ENCODE data around the gene LTC4S. TPM values are rescaled to one million over a fixed set of nuclear protein-coding genes. Genes with fewer than 3 reads are reported as not detected.
A peak's percentile ranks its signal among the peaks of the same experiment; 100 is the strongest.
"Not testable (repeated sequence)": the region's sequence is repeated elsewhere in the genome, so short reads cannot be mapped to it uniquely, and the experiment has no call there.

LTC4S gene
- total RNA-seq, 1 donor: 1.4 TPM

DNA sequence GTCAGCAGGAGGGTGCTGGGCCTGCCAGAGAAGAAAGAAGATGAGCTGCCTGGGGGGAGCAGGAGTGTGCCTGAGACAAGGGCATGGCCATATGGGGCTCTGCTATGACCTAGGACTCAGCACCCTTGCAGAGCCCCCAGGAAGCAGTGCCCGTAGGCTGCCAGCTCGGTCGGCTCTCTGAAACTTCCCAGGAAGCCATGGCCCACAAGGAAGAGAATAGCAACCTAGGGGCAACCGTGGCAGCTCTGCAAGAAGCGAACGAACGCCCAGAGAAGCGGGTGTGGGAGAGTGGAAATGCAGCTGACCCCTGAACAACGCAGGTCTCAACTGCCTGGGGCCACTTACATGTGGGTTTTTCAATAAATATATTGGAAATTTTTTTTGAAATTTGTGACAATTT is 10.7 kb upstream of the LTC4S start:
- H3K9me3 ChIP-seq (ENCODE audit: low read depth, low read length): no peaks in the 10 kb centered on the region
- H3K79me2 ChIP-seq (ENCODE audit: insufficient read depth, low read length): no peaks in the 10 kb centered on the region
- H2AFZ ChIP-seq (ENCODE audit: low read length): no peak overlapping the region
- no peak overlapping the region for H3K4me2 ChIP-seq (ENCODE audit: insufficient read depth, low read length)
- H3K27me3 ChIP-seq (ENCODE audit: insufficient read depth, low read length): no peaks in the 10 kb centered on the region
- no peak overlapping the region for H3K4me3 ChIP-seq (ENCODE audit: insufficient read depth, low read length)
- H3K27ac ChIP-seq (ENCODE audit: low read depth, low read length): no peak overlapping the region
- peaks cover under 1% of the 10 kb centered on the region for H4K20me1 ChIP-seq (ENCODE audit: insufficient read depth, low read length)
- TF ChIP-seq, protein P1, sequence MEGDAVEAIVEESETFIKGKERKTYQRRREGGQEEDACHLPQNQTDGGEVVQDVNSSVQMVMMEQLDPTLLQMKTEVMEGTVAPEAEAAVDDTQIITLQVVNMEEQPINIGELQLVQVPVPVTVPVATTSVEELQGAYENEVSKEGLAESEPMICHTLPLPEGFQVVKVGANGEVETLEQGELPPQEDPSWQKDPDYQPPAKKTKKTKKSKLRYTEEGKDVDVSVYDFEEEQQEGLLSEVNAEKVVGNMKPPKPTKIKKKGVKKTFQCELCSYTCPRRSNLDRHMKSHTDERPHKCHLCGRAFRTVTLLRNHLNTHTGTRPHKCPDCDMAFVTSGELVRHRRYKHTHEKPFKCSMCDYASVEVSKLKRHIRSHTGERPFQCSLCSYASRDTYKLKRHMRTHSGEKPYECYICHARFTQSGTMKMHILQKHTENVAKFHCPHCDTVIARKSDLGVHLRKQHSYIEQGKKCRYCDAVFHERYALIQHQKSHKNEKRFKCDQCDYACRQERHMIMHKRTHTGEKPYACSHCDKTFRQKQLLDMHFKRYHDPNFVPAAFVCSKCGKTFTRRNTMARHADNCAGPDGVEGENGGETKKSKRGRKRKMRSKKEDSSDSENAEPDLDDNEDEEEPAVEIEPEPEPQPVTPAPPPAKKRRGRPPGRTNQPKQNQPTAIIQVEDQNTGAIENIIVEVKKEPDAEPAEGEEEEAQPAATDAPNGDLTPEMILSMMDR (IDR thresholded peaks at IDR 0.05; ENCODE audit: extremely low read depth, low read depth, low read length): no peak
- DNase-seq (ENCODE audit: insufficient read length, low spot score, missing footprints): peak; percentile 63
- peaks cover 9% of the 10 kb centered on the region for H3K36me3 ChIP-seq (ENCODE audit: insufficient read depth, low read length)
- H3K4me1 ChIP-seq (ENCODE audit: insufficient read depth, low read length): no peaks in the 10 kb centered on the region

DNA sequence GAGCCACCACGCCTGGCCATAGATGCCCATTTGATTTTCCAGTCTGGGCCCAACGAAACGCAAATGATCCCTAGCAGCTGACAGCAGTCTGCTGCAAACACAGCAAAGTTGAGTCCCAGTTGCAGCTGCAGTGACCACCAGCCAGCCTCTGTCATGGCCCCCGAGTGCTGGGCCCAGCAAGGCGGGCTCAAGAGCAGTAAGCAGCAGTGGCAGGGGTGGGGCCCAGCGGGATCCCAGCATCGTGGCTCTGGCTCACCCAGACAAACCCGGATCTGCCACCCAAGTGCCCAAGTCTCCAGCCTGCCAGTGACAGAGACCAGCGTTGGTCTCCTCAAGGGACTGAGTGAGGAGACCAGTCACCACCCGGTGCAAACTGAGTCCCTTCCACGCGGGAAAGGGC is 6.9 kb upstream of the LTC4S start:
- no peaks in the 10 kb centered on the region for H3K27me3 ChIP-seq (ENCODE audit: insufficient read depth, low read length)
- H3K9me3 ChIP-seq (ENCODE audit: low read depth, low read length): no peaks in the 10 kb centered on the region
- H3K4me3 ChIP-seq (ENCODE audit: insufficient read depth, low read length): no peak overlapping the region
- no peak overlapping the region for H2AFZ ChIP-seq (ENCODE audit: low read length)
- H3K27ac ChIP-seq (ENCODE audit: low read depth, low read length): no peak overlapping the region
- peak; percentile 37 for DNase-seq (ENCODE audit: insufficient read length, low spot score, missing footprints)
- no peaks in the 10 kb centered on the region for H3K36me3 ChIP-seq (ENCODE audit: insufficient read depth, low read length)
- TF ChIP-seq, protein P1 (IDR thresholded peaks at IDR 0.05; ENCODE audit: extremely low read depth, low read depth, low read length): no peak
- no peaks in the 10 kb centered on the region for H3K79me2 ChIP-seq (ENCODE audit: insufficient read depth, low read length)
- no peak overlapping the region for H3K4me2 ChIP-seq (ENCODE audit: insufficient read depth, low read length)
- H4K20me1 ChIP-seq (ENCODE audit: insufficient read depth, low read length): no peaks in the 10 kb centered on the region
- H3K4me1 ChIP-seq (ENCODE audit: insufficient read depth, low read length): no peaks in the 10 kb centered on the region

DNA sequence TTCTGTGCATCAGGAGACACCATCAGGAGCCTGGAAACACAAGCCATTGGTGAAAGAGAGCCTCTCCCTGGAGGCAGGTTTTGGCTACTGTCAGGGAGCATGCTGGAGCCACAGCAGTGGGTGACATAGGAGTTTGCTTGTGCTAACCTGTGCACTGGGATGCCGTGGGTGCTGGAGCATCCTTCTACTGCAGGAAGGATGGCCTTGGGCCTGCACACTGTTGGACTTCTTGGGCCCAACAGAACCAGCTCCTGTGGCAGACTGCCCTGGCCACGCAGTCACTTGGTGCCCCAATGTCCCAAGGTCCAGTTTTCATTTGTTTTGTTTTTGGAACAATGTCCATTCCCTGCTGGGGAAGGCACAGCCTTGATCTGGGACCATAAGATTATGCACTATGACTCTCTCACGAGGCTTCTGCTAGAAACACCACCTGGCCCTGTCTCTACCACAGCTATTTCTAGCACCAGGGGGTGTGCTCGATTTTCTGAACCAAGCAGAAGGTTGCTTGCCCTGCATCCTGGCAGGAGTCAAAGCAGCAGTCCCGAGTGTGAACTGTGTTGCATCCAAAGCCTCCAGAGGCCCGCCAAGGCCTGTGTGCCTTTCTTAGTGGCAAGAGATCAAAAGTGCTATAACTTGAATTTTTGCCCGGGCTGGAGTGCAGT is 5.5 kb upstream of the LTC4S start:
- no peaks in the 10 kb centered on the region for H3K79me2 ChIP-seq (ENCODE audit: insufficient read depth, low read length)
- no peaks in the 10 kb centered on the region for H3K36me3 ChIP-seq (ENCODE audit: insufficient read depth, low read length)
- TF ChIP-seq, protein P1 (IDR thresholded peaks at IDR 0.05; ENCODE audit: extremely low read depth, low read depth, low read length): no peak
- H3K27ac ChIP-seq (ENCODE audit: low read depth, low read length): no peak overlapping the region
- H3K4me3 ChIP-seq (ENCODE audit: insufficient read depth, low read length): no peak overlapping the region
- H3K4me1 ChIP-seq (ENCODE audit: insufficient read depth, low read length): peaks cover under 1% of the 10 kb centered on the region
- no peaks in the 10 kb centered on the region for H3K9me3 ChIP-seq (ENCODE audit: low read depth, low read length)
- H3K4me2 ChIP-seq (ENCODE audit: insufficient read depth, low read length): no peak overlapping the region
- H2AFZ ChIP-seq (ENCODE audit: low read length): no peak overlapping the region
- no peaks in the 10 kb centered on the region for H4K20me1 ChIP-seq (ENCODE audit: insufficient read depth, low read length)
- H3K27me3 ChIP-seq (ENCODE audit: insufficient read depth, low read length): no peaks in the 10 kb centered on the region
- peak; percentile 78 for DNase-seq (ENCODE audit: insufficient read length, low spot score, missing footprints)

DNA sequence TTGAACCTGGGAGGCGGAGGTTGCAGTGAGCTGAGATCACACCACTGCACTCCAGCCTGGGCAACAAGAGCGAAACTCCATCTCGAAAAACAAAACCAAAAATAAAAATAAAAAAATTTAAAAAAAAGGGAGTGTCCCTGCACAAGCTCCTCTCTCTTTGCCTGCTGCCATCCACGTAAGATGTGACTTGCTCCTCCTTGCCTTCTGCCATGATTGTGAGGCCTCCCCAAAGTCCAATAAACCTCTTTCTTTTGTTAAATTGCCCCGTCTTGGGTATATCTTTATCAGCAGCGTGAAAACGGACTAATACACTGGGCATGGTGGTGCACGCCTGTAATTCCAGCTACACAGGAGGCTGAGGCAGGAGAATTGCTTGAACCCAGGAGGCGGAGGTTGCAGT is 4.5 kb upstream of the LTC4S start:
- not testable (repeated sequence) for H2AFZ ChIP-seq (ENCODE audit: low read length); H3K4me2 ChIP-seq (ENCODE audit: insufficient read depth, low read length); DNase-seq (ENCODE audit: insufficient read length, low spot score, missing footprints); H3K79me2 ChIP-seq (ENCODE audit: insufficient read depth, low read length); H4K20me1 ChIP-seq (ENCODE audit: insufficient read depth, low read length); H3K4me1 ChIP-seq (ENCODE audit: insufficient read depth, low read length); H3K4me3 ChIP-seq (ENCODE audit: insufficient read depth, low read length); H3K9me3 ChIP-seq (ENCODE audit: low read depth, low read length); H3K27me3 ChIP-seq (ENCODE audit: insufficient read depth, low read length); H3K36me3 ChIP-seq (ENCODE audit: insufficient read depth, low read length); H3K27ac ChIP-seq (ENCODE audit: low read depth, low read length)
